Coronary artery (tissue), 2 donors: ENCODE results near the gene SMAD3.
A peak's percentile ranks its signal among the peaks of the same experiment; 100 is the strongest.

Experiments used
- DNase-seq: peaks from one replicate; pipeline ENCODE4 v3.0.0-alpha.2; 2017; ENCODE audit warnings: low spot score
- H3K27ac ChIP-seq, 2 donors: fragments of 200-600 bp; sonication (generic); one replicate each; pipeline ENCODE4 v1.5.1; 2016 to 2019
- H3K4me3 ChIP-seq: fragments of 200-600 bp; sonication (generic); 2 replicates; pipeline ENCODE4 v1.5.1; 2016; ENCODE audit warnings: mild to moderate bottlenecking, moderate library complexity
- TF ChIP-seq, protein P1 (sequence below): fragments of 200-600 bp; sonication (generic); IDR thresholded peaks from one replicate; pipeline ENCODE4 v1.5.1; 2019; ENCODE audit warnings: antibody characterized with exemption

Gene SMAD3

DNA sequence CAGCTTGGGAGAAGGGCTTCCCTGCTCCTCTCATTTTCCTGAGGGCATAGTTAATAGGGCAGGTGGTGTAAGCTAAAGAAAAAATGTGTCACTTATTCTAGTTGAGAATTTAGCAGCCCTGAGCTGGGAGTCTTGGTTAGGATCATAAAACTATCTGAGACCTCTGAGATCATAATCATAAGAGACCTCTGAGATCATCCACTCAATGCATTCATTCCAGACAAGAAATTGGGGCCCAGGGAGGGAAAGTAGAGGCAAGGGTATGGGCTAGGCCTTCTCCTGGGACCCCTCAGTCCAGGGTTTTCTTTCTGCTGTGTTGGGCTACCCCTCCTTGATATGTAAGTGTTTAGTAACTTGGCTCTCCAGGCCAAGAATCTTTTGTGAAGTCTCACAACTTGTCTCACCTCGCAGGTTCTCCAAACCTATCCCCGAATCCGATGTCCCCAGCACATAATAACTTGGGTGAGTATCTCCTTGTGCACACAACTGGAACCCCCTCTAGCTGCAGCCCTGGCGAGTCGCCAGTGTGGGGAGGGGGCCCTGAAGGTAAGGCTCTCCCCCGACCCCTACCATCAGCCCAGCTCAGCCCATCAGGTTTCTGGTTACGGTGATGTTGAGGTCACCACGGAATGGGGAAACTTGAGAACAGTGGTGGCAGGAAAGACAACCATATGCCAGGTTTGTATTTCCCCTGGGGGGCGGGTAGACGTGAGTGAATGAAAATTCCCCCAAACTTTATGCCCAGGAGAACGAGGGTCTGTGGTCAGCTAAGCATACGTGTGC, 104.9 kb downstream of the SMAD3 start:
- Histone ChIP-seq H3K27ac (no peak overlapping the region), H3K4me3 (no peak overlapping the region)
- TF ChIP-seq, protein P1, sequence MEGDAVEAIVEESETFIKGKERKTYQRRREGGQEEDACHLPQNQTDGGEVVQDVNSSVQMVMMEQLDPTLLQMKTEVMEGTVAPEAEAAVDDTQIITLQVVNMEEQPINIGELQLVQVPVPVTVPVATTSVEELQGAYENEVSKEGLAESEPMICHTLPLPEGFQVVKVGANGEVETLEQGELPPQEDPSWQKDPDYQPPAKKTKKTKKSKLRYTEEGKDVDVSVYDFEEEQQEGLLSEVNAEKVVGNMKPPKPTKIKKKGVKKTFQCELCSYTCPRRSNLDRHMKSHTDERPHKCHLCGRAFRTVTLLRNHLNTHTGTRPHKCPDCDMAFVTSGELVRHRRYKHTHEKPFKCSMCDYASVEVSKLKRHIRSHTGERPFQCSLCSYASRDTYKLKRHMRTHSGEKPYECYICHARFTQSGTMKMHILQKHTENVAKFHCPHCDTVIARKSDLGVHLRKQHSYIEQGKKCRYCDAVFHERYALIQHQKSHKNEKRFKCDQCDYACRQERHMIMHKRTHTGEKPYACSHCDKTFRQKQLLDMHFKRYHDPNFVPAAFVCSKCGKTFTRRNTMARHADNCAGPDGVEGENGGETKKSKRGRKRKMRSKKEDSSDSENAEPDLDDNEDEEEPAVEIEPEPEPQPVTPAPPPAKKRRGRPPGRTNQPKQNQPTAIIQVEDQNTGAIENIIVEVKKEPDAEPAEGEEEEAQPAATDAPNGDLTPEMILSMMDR: no peak
- DNase-seq: no peak

DNA sequence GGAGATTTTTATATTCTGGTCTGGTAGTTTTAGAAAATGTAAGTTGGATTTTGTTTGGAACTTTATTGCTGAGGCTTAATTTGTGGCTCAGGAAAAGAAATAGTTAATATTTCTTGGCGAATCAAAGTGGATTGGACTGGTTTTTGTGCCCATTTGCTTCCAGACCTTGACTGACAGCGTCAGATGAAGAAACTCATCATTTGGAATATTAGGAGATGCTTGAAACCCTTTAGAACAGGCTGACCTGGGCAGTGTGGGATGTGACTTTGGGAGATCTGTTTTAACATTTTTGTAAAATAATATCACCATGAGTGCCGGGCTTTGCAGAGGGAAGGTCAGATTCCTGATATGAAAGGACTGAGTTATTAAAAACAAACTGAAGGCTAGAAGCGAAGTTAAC, 106.1 kb downstream of the SMAD3 start:
- Histone ChIP-seq H3K27ac (no peak overlapping the region), H3K4me3 (no peak overlapping the region)
- DNase-seq: no peak
- TF ChIP-seq, protein P1: no peak

DNA sequence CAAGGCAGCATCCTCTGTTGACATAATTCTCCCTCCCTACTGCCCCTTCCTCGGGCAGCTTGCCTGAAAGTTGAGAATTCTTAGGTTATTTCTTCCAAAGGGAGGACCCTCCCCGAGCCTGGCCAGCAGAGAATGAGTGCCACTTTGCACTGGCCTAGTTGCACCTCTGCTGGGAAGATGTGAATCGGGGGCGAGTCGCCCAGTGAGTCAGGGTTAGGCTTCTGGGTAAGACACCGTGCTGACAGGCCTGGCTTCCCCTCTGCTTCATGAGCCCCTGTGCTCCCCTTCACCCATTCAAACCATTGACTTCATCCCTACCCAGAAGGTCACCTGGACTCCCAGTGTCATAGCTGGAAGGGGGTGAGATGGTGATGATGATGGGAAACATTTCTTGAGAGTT, 106.8 kb downstream of the SMAD3 start:
- no peak for DNase-seq
- no peak overlapping the region for H3K27ac ChIP-seq
- TF ChIP-seq, protein P1: no peak
- H3K4me3 ChIP-seq: no peak overlapping the region

DNA sequence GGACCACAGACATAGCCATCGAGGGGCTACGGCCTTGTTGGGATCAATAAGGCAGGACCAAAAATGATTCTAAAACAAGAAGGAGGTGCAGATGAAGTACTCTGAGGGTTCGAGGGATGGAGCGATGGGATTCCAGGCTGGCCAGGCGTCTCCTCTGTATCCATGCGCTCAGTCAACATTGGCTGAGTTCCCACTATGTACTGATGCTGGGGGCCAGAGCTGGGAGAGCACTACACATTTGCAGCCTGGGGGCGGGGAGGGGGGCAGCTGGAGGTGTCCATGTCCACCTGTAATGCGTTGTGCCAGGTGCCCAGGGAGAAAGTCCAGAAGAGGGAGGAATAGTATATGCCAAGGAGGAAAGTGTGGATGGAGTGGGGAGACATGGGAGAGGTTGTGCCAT, 107.6 kb downstream of the SMAD3 start:
- TF ChIP-seq, protein P1: no peak
- H3K4me3 ChIP-seq: no peak overlapping the region
- H3K27ac ChIP-seq: no peak overlapping the region
- DNase-seq: no peak

DNA sequence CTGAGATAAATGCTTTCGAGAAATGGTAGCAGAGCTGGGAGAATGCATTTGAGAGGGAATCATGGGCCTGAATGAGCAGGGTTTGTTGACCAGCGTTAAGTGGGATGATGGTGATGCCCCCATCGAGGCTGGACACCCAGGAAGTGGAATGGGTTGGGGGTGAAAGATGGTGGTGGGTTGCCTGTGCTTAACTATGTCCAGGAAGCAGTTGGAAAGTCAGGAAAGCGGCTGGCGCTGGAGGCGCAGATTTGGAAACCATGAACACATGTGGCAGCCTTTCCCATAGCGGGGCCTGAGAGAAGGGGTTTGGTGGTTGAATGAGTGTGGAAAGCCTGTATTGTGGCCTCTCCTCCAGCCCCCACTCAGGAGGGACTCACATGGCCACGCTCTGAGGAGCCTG, 108.4 kb downstream of the SMAD3 start:
- no peak for DNase-seq
- H3K27ac ChIP-seq: no peak overlapping the region
- H3K4me3 ChIP-seq: no peak overlapping the region
- TF ChIP-seq, protein P1: no peak

DNA sequence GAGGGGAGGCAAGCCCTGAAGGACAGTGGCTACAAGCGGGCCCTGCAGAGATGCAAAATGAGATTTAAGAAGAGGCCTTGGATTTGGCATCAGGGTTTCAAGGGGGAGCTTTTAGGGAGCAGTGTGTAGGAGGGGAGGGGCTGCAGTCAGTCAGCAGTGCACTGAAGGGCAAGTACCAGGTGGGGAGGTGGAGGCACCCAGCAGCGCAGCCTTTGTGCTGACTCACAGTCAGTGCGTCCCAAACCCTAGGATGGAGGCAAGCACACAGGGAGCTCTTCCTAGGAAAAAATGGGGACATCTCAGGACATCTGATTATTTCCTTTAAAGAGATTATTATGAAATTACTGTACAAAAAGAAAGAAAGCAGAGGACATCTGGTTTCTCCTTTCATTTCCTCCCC, 109.0 kb downstream of the SMAD3 start:
- no peak for DNase-seq
- Histone ChIP-seq H3K4me3 (no peak overlapping the region), H3K27ac (no peak overlapping the region)
- TF ChIP-seq, protein P1: no peak

DNA sequence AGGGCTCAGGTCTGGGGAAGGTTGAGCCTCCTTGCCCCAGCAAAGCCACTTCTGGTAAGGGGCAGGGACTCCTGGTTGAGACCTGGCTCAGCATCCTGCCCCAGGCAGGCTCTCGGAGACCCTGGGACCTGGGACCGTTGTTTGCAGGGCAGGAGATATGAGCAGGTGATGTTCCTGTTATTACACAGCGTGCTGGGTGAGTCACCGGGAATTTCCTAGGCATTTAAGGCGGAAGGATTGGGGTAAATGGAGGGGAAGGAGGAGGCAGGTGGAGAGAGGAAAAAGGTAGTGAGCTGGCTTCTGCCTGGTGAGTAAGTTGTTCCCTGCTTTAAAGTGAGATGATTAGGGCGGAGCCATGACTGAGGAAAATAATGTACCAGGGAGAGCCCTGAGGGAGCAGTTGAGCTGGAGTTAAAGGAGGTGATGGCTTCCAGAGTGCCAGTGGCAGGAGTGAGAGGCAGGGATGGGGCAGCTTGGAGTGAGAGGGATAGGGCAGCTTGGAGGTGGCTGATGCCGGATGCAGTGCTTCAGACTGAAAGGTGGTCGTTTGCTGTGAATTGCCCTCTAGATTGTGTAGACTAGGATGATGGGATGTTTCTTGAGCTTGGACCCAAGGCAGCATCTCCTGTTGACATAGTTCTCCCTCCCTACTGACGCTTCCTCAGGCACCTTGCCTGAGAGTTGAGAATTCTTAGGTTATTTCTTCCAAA, 109.6 kb downstream of the SMAD3 start:
- Histone ChIP-seq H3K27ac (peak overlapping the region in 1 of 2 donors; percentile 69), H3K4me3 (no peak overlapping the region)
- TF ChIP-seq, protein P1: no peak
- no peak for DNase-seq
